GM23248 (cell line): ENCODE results near the gene B3GALNT2.

Source experiments
- EZH2 ChIP-seq: fragments of 200-600 bp; sonication (generic); IDR thresholded peaks from 2 replicates; pipeline ENCODE4 v1.6.1; 2018; ENCODE audit warnings: antibody characterized with exemption, mild to moderate bottlenecking; ENCODE audit not compliant: insufficient read depth, poor library complexity, severe bottlenecking
- EZH2phosphoT487 ChIP-seq: fragments of 200-600 bp; sonication (generic); IDR thresholded peaks from 2 replicates; pipeline ENCODE4 v1.6.1; 2018; ENCODE audit warnings: antibody characterized with exemption, moderate library complexity, mild to moderate bottlenecking, low read depth; ENCODE audit not compliant: insufficient read depth

DNA sequence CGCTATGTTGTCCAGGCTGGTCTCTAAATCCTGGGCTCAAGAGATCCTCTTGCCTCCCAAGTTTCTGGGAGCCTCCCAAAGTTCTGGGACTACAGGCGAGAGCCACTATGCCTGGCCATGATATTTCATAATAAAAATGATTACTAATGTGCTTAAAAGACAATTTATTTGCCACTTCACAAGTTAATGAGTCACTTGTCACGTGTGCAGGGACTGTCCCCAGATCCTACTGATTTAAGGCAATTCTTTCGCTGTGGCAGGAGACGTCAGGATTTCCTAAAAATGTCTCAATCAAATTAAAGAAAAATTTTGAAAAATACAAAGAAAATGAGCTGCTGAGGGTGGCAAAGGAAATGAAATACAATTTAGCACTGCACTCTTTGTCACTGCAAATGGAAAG is 43.5 kb downstream of the B3GALNT2 start:
- TF ChIP-seq EZH2phosphoT487 = no peak
- TF ChIP-seq EZH2 = no peak
